HG03095 (cell line): Measurements from ENCODE around the gene EME2.

Experiments
- ATAC-seq: cut with Tn5 transposase; IDR thresholded peaks from one replicate; pipeline ENCODE4 v1.9.1; 2021; ENCODE audit warnings: moderate library complexity; ENCODE audit not compliant: unreplicated experiment

The EME2 gene

DNA sequence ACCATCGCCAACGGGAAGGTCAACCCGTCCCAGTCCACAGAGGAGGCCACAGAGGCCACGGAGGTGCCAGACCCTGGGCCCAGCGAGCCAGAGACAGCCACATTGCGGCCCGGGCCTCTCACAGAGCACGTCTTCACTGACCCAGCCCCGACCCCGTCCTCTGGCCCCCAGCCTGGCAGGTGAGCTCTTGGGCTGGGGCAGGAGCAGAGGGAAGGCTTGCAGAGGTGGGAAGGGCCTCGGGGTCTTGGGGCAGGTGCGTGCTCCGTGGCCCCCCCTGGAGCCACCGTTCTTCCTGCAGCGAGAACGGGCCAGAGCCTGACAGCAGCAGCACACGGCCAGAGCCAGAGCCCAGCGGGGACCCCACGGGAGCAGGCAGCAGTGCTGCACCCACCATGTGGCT is 6.4 kb upstream of the EME2 start:
- no peak for ATAC-seq

DNA sequence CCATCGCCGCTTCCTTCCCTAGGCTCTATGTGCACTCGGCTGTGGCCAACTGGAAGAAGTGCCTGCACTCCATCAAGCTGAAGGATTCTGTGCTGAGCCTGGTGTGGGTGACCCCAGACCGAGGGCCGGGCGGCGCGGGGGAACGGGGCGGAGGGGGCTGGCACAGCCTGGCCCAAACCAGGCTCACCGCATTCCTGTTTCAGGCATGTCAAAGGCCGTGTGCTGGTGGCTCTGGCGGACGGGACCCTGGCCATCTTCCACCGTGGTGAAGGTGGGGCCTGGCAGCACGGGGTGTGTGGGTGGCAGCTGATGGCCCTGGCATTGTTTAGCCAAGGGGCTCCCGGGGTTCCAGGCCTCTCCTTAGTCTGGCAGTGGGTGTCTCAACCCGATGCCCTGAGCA is 5.9 kb upstream of the EME2 start:
- no peak for ATAC-seq

DNA sequence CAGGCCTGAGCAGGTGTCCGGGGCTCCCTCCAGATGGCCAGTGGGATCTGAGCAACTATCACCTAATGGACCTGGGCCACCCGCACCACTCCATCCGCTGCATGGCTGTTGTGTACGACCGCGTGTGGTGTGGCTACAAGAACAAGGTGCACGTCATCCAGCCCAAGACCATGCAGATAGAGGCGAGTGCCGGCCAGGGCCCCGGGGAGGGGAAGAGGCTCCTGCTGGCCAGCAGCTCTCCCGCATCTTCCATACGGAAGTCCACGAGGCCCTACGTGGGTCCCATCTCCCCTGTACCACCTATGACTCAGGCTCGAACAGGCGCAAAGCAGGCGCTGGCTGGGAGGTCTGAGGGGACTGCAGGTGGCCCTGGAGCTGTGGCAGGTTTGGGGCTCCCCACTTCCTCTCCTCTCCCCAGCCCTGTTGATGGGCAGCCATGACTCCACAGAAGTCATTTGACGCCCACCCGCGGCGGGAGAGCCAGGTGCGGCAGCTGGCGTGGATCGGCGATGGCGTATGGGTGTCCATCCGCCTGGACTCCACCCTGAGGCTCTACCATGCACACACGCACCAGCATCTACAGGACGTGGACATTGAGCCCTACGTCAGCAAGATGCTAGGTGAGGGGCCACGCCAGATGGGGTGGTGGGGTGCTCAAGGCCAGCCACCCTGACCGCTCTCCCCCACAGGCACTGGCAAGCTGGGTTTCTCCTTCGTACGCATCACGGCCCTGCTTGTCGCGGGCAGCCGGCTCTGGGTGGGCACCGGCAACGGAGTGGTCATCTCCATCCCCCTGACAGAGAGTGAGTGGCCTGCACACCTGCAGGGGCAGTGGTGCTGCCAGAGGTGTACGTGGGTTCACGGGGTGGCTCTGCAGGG is 5.3 kb upstream of the EME2 start:
- ATAC-seq, result no peak

GRCh38 chr16:1768061-1768766 is 4.4 kb upstream of the EME2 start:
- no peak for ATAC-seq

GRCh38 chr16:1768767-1769401 is 3.7 kb upstream of the EME2 start:
- no peak for ATAC-seq

DNA sequence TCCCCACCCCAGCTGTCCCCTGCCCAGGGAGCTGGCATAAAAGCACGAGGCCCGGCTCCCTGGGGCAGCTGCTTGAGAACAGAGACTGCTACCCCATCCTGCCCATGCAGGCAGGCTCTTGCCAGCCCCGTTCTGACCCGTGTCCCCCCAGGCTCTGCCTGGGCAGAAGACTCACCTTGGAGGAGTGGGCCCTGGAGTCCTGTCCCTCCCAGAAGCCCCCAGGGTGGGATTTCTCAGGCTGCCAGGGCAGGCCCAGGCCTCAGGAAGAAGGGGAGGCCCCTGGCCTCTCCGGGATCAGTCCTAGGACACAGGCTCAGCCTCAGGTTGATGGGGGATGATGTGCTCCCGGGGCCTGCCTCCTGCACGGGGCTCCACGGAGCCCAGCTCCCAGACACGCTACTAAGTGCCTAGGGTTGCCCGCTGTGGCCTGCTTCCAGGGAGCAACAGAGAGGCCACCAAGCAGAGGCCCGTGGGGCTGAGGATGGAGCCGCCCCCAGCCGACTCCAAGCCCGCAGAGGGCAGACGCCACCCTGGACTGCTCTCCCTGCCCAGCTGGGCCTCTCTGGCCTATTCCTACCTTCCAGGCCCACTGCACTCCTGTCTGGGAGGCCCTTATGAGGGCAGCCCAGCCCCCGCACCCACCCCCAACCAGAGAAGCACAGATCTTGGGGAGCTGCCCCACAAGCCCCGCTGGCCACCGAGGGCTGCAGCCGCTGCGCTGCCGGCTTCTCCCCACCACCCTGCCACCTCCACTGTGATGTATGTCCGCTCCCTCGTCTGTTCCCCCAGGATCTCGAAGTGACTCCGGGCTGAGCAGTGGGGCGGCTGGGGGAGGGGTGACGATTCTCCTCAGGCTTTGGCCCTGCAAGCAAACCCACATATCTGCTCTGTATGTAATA is 3.0 kb upstream of the EME2 start:
- no peak for ATAC-seq

GRCh38 chr16:1770328-1771187 is 2.1 kb upstream of the EME2 start:
- no peak for ATAC-seq

GRCh38 chr16:1771188-1771863 is 1.3 kb upstream of the EME2 start, which contains the start of gene NME3:
TSS of gene NME3 (minus strand) at chr16:1771543. CDS start at chr16:1771534, 9 bp downstream.
- ATAC-seq, result no peak

DNA sequence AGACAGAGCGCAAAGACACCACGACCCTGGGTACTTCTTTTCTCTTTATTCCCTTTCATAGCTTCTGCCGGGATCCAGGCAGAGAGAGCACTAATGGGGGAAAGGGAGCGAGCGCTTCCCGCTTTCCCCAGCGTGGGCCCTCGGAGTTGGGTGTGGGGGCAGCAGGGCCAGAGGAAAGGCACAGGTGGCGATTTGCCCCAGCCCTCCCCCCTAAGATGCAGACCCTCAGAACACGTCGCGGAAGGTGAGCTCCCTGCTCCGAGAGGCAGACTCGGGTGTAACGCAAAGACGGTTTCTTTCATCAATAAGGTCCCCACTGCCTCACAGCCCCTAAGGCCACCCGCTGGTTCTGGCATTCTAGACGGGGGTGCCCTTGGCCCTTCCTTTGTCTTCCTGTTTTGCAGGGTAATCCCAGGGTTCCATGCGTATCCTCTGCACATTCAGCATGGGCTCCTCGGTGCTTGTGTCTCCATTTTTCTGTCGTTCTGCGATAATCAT is 697 bp upstream of the EME2 start:
- ATAC-seq, result no peak

DNA sequence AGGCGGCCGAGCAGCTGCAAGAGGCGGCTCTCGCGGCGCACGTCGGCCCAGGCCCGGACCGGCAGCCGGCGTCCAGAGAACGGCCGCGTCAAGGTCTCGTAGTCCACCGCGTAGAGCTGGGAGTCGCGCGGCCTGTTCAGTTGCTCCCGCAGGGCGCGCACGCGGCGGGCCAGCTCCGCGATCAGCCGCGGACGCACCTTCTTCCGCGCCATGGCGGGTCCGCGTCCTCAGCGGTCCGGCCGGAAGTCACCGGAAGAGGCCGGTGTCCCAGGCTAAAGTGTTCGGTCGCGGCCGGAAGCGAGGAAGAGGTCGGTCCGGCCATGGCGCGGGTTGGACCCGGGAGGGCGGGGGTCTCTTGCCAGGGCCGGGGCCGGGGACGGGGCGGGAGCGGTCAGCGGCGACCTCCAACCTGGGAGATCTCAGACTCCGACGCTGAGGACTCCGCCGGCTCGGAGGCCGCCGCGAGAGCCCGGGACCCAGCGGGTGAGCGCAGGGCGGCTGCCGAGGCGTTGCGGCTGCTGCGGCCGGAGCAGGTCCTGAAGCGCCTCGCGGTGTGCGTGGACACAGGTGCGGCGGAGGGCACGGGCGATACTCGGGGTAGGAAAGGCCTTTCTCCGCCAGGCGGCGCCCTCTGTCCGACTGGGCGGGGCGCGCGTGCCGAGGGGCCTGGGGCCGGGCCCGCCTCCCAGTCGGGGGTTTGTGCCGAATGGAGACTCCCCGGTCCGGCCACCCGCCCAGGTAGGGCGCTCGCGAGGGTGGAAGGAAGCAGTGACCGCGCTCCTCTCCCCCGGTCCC is 495 bp downstream of the EME2 start, which contains the start of gene MRPS34:
Gene MRPS34 (minus strand): TSS at position 227 of the 795 bp plus-strand sequence. CDS start 15 bp downstream, at position 212.
- no peak for ATAC-seq

- ATAC-seq, result no peak
Observed at GRCh38 chr16:1773703-1774447, 1.3 kb downstream of the EME2 start.

DNA sequence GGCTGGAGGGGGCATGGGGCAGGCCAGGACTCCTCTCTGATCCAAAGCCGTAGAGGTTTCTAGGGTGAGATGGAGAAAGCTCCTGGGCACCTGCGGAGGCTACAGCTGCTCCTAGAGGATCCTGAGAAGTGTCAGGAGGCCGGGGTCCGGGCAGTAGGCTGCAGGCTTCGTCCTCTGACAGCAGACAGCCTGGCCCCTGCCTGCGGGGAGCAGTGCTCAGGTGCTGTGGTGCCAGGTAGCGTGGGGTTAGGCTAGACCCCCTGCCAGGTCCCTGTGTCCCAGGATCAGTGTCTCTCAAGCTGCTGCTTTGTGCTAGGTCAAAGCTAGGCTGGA is 1.8 kb downstream of the EME2 start:
- no peak for ATAC-seq

GRCh38 chr16:1775006-1775845 is 2.6 kb downstream of the EME2 start:
- no peak for ATAC-seq

- ATAC-seq, result no peak
Observed at GRCh38 chr16:1775846-1776671, 3.4 kb downstream of the EME2 start.

GRCh38 chr16:1776672-1776955 is 4.0 kb downstream of the EME2 start:
- ATAC-seq, result no peak

DNA sequence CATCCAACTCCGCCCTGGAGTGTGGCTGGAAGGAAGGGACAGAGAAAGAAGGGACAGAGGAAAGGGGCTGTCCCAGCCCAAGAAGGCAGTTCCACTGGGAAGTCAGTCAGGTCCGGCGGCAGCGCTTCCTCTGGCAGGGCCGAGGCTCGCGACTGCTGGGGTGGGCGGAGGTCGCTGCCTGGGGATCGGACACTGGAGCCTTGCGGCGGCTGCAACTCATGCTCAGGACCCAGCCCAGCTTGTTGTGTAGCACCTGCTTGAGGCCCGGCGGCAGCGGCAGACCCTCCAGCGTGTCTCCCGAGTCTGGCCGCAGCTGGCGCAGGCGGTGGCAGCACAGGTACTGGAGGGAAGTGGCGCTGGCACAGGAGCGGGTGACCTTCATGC is 4.4 kb downstream of the EME2 start:
- no peak for ATAC-seq
